A673 (cell line): ENCODE results near the gene RELL1.
"Not testable (repeated sequence)": the region's sequence is repeated elsewhere in the genome, so short reads cannot be mapped to it uniquely, and the experiment has no call there.

Source experiments
- EZH2 ChIP-seq: fragments of 200-600 bp; sonication (generic); IDR thresholded peaks from 2 replicates; pipeline ENCODE4 v1.6.1; 2017; ENCODE audit warnings: borderline replicate concordance, low read depth, mild to moderate bottlenecking, mixed read lengths, antibody characterized with exemption, low read length; ENCODE audit not compliant: poor library complexity, severe bottlenecking
- TF ChIP-seq, protein P1 (sequence below): fragments of 300-800, 200-600 bp; sonication (generic); conservative IDR thresholded peaks from 2 replicates; pipeline ENCODE4 v1.5.1; 2017; ENCODE audit warnings: low read depth, mild to moderate bottlenecking, antibody characterized with exemption, low read length, moderate library complexity, mixed read lengths

DNA sequence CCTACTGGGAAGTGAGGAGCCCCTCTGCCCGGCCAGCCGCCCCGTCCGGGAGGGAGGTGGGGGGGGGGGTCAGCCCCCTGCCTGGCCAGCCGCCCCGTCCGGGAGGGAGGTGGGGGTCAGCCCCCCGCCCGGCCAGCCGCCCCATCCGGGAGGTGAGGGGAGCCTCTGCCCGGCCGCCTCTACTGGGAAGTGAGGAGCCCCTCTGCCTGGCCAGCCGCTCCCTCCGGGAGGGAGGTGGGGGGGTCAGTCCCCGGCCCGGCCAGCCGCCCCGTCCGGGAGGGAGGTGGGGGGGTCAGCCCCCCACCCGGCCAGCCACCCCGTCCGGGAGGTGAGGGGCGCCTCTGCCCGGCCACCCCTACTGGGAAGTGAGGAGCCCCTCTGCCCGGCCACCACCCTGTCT is 17.1 kb downstream of the RELL1 start:
- TF ChIP-seq, protein P1, sequence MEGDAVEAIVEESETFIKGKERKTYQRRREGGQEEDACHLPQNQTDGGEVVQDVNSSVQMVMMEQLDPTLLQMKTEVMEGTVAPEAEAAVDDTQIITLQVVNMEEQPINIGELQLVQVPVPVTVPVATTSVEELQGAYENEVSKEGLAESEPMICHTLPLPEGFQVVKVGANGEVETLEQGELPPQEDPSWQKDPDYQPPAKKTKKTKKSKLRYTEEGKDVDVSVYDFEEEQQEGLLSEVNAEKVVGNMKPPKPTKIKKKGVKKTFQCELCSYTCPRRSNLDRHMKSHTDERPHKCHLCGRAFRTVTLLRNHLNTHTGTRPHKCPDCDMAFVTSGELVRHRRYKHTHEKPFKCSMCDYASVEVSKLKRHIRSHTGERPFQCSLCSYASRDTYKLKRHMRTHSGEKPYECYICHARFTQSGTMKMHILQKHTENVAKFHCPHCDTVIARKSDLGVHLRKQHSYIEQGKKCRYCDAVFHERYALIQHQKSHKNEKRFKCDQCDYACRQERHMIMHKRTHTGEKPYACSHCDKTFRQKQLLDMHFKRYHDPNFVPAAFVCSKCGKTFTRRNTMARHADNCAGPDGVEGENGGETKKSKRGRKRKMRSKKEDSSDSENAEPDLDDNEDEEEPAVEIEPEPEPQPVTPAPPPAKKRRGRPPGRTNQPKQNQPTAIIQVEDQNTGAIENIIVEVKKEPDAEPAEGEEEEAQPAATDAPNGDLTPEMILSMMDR: not testable (repeated sequence)
- not testable (repeated sequence) for TF ChIP-seq EZH2
